ENCODE measurements around the gene KRTAP29-1. TPM values are rescaled to one million over a fixed set of nuclear protein-coding genes. Genes with fewer than 3 reads are reported as not detected.

KRTAP29-1 gene
- total RNA-seq, 1 experiment from 2014 or later, result not detected

- H2BK20ac ChIP-seq (ENCODE audit: low read depth, low read length, poor library complexity, severe bottlenecking), result no peak overlapping the region
- no peaks in the 10 kb centered on the region for H3K4me1 ChIP-seq (ENCODE audit: insufficient read depth, low read length)
- DNase-seq, result no peak
- no peak overlapping the region for H2BK15ac ChIP-seq (ENCODE audit: low read depth, low read length)
- no peak overlapping the region for H2AK5ac ChIP-seq (ENCODE audit: insufficient read length, low read length)
- Mint-ChIP-seq H3K36me3 (ENCODE audit: insufficient read depth in 1 of 3, low read depth in 3 of 3) (peaks cover 0 to 15% (median 12%) of the 10 kb centered on the region in 3 experiments; a peak in 1 of 7 replicates), H3K27ac (no peak overlapping the region), H3K27me3 (ENCODE audit: low read depth) (peaks cover 2% of the 10 kb centered on the region; the same call in 1 of the 2 replicates), H3K4me1 (peaks cover 3 to 4% of the 10 kb centered on the region in 2 experiments; a peak in 2 of 4 replicates), H3K4me3 (no peak overlapping the region), H3K9me3 (peaks cover 15 to 17% of the 10 kb centered on the region in 2 experiments)
- TF ChIP-seq CTCF (conservative IDR thresholded peaks at IDR 0.05), result no peak
- H3K4ac ChIP-seq (ENCODE audit: low read depth, low read length), result no peak overlapping the region
- H4K8ac ChIP-seq (replicated peaks; ENCODE audit: insufficient read length, low read depth, low read length), result no peak overlapping the region
- no peaks in the 10 kb centered on the region for H3K27me3 ChIP-seq (ENCODE audit: insufficient read depth, low read length)
- no peak overlapping the region for H3K56ac ChIP-seq (ENCODE audit: insufficient read length, low read depth, low read length)
- no peak overlapping the region for H2BK120ac ChIP-seq (ENCODE audit: low read depth, low read length, poor library complexity, severe bottlenecking)
- no peaks in the 10 kb centered on the region for H3K79me2 ChIP-seq (ENCODE audit: insufficient read depth, low read length)
- H3K14ac ChIP-seq (ENCODE audit: insufficient read depth, low read length), result no peak overlapping the region; the same call in 1 of the 2 replicates
- no peaks in the 10 kb centered on the region for H3K79me1 ChIP-seq (ENCODE audit: insufficient read depth, low read depth, low read length, poor library complexity, severe bottlenecking)
- H3K23me2 ChIP-seq (ENCODE audit: insufficient read length, low read depth, low read length, poor library complexity, severe bottlenecking), result no peaks in the 10 kb centered on the region
- no peak overlapping the region for H4K5ac ChIP-seq (ENCODE audit: insufficient read length, low read depth, low read length)
- no peak overlapping the region for H2BK12ac ChIP-seq (ENCODE audit: insufficient read length, low read depth, low read length)
- no peak overlapping the region for H2AFZ ChIP-seq (ENCODE audit: low read length)
- no peak overlapping the region for H3K18ac ChIP-seq (ENCODE audit: insufficient read length, low read depth, low read length)
- H4K20me1 ChIP-seq (ENCODE audit: control insufficient read depth, insufficient read depth, insufficient read length), result no peaks in the 10 kb centered on the region
- no peak overlapping the region for H4K91ac ChIP-seq (ENCODE audit: insufficient read length, low read depth, low read length)
- no peak overlapping the region for H3K4me2 ChIP-seq (ENCODE audit: insufficient read depth, insufficient read length, low read length)
- no peak overlapping the region for H3T11ph ChIP-seq (ENCODE audit: low read length)
- H3K9me3 ChIP-seq (ENCODE audit: control insufficient read depth, low read depth, low read length), result no peaks in the 10 kb centered on the region
- no peak overlapping the region for H2BK5ac ChIP-seq (ENCODE audit: insufficient read length, low read length)
- no peak overlapping the region for H3K23ac ChIP-seq (ENCODE audit: insufficient read length, low read depth, low read length)
- H3K27ac ChIP-seq (ENCODE audit: insufficient read length, low read depth, low read length), result no peak overlapping the region
- no CpG with 5 or more reads among the region's 11 CpGs for WGBS (ENCODE audit: extremely low coverage, insufficient read length, low lambda C conversion rate)
- no peak overlapping the region for H3K9ac ChIP-seq (ENCODE audit: extremely low read depth, insufficient read length, low read length)
Measured at GRCh38 chr17:41322903-41323895, 20.5 kb upstream of the KRTAP29-1 start.
